ENCODE results near the gene KIFC1.
"Not testable (repeated sequence)": the region's sequence is repeated elsewhere in the genome, so short reads cannot be mapped to it uniquely, and the experiment has no call there.

Gene KIFC1

DNA sequence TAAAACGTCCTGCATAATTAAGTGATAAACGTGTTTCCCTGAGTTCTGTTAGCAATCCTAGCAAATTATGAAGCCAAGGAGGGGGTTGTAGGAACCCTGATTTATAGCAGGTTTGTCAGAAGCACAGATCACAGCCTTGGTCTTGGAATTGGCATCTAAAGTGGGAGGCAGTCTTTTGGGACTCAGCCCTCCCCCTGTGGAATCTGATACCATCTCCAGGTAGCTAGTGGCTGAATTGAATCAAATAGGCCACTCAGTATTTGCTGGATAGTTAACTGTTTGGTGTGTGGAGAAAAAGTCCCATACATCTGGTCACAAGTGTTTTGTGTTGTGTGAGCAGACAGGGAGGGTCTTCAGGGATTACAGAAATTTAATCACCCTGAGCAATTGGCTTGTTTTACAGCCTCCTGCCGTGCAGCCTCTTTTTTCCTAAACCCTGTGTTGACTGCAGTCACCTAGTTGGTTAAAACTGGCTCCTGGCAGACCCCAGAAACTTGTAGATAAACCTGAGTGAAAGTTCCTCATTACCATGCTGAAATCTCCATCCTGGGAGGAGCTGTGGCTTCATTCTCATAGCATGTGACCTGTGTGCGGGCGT, 19.0 kb upstream of the KIFC1 start:
- TF ChIP-seq CTCF (IDR thresholded peaks at IDR 0.05; ENCODE audit: low read depth, low read length): no peak
- Histone ChIP-seq H3K27me3 (ENCODE audit: insufficient read depth, low read depth, severe bottlenecking) (no peaks in the 10 kb centered on the region), H3K9me3 (ENCODE audit: severe bottlenecking) (no peaks in the 10 kb centered on the region), H3K4me3 (ENCODE audit: low read depth, low read length) (no peak overlapping the region), H3K27ac (peak overlapping the region; percentile 49), H3K36me3 (no peaks in the 10 kb centered on the region)
- peak; percentile 57 for DNase-seq

DNA sequence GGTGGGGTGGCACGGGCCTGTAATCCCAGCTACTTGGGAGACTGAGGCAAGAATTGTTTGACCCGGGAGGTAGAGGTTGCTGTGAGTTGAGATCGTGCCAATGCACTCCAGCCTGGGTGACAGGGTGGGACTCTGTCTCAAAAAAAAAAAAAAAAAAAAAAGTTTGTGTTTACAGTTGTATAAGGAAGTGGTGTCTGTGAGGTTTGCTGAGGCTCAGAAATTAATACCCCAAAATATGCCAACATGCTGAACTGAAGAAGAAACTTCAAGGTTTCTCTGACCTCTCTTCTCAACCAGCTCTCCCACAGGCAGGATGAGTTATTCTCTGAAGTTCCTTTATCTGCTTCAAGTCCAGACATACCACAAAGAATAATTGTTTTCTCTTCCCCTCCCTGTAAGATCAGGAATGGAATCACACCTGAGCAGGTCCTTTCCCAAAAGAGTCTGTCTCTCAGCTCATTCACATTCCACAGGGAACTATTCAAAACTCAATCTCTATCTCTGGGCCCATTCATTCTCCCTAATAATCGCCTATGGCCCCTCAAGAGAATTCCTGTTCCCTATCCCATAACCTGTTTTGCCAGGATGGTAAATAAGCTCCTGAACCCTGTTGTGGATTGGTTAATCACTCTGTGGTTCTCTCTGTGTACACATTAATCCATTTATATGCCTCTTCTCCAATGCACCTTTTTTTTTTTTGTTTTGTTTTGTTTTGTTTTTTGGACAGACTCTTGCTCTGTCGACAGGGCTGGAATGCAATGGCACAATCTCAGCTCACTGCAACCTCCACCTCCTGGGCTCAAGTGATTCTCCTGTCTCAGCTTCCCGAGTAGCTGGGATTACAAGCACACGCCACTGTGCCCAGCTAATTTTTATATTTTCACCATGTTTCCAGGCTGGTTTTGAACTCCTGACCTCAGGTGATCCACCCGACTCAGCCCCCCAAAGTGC, 17.4 kb upstream of the KIFC1 start:
- Histone ChIP-seq H3K27me3 (ENCODE audit: insufficient read depth, low read depth, severe bottlenecking) (no peaks in the 10 kb centered on the region), H3K27ac (peak overlapping the region; percentile 4), H3K9me3 (ENCODE audit: severe bottlenecking) (no peaks in the 10 kb centered on the region), H3K36me3 (no peaks in the 10 kb centered on the region), H3K4me3 (ENCODE audit: low read depth, low read length) (no peak overlapping the region)
- DNase-seq: no peak
- TF ChIP-seq CTCF (IDR thresholded peaks at IDR 0.05; ENCODE audit: low read depth, low read length): no peak

DNA sequence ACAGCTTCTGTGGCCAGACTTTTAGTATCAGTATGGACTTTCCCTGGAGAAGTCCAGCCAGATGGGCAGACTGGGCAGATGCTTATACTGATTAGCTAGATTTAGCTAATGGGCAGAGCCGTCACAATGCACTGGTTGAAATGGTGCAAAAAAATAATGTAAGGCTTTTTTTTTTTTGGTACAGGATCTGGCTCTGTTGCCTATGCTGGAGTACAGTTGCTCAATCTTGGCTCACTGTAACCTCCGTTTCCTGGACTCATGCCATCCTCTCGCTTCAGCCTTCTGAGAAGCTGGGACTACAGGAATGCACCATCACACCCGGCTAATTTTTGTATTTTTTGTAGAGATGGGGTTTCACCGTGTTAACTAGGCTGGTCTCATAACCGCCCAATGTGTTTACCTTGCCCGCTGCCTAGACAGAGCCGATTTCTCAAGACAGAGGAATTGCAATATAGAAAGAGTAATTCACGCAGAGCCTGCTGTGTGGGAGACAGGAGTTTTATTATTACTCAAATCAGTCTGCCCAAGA, 16.4 kb upstream of the KIFC1 start:
- no peaks in the 10 kb centered on the region for H3K36me3 ChIP-seq
- no peaks in the 10 kb centered on the region for H3K9me3 ChIP-seq (ENCODE audit: severe bottlenecking)
- no peak for DNase-seq
- no peaks in the 10 kb centered on the region for H3K27me3 ChIP-seq (ENCODE audit: insufficient read depth, low read depth, severe bottlenecking)
- peak overlapping the region; percentile 28 for H3K27ac ChIP-seq
- no peak overlapping the region for H3K4me3 ChIP-seq (ENCODE audit: low read depth, low read length)
- no peak for TF ChIP-seq CTCF (IDR thresholded peaks at IDR 0.05; ENCODE audit: low read depth, low read length)

GRCh38 chr6:33377171-33377570, 14.5 kb upstream of the KIFC1 start:
- no peak overlapping the region for H3K27ac ChIP-seq
- H3K36me3 ChIP-seq: no peaks in the 10 kb centered on the region
- TF ChIP-seq CTCF (IDR thresholded peaks at IDR 0.05; ENCODE audit: low read depth, low read length): no peak
- no peaks in the 10 kb centered on the region for H3K27me3 ChIP-seq (ENCODE audit: insufficient read depth, low read depth, severe bottlenecking)
- no peaks in the 10 kb centered on the region for H3K9me3 ChIP-seq (ENCODE audit: severe bottlenecking)
- DNase-seq: no peak
- no peak overlapping the region for H3K4me3 ChIP-seq (ENCODE audit: low read depth, low read length)

DNA sequence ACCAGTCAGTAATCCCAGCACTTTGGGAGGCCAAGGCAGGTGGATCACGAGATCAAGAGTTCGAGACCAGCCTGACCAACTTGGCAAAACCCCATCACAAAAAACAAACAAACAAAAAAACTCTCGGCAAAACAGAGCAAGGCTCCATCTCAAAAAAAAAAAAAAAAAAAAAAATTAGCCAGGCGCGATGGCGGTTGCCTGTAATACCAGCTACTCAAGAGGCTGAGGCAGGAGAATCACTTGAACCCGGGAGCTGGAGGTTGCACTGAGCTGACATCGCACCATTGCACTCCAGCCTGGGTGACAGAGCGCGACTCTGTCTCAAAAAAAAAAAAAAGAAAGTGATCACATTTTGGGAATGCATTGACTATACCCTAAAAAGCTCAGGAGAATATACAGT, 12.4 kb upstream of the KIFC1 start:
- not testable (repeated sequence) for DNase-seq; H3K4me3 ChIP-seq (ENCODE audit: low read depth, low read length); H3K27me3 ChIP-seq (ENCODE audit: insufficient read depth, low read depth, severe bottlenecking); H3K36me3 ChIP-seq; H3K9me3 ChIP-seq (ENCODE audit: severe bottlenecking); H3K27ac ChIP-seq

GRCh38 chr6:33380272-33380981, 11.2 kb upstream of the KIFC1 start:
- H3K27me3 ChIP-seq (ENCODE audit: insufficient read depth, low read depth, severe bottlenecking): no peaks in the 10 kb centered on the region
- H3K27ac ChIP-seq: no peak overlapping the region
- no peak for TF ChIP-seq CTCF (IDR thresholded peaks at IDR 0.05; ENCODE audit: low read depth, low read length)

More at GRCh38 chr6:33380272-33380981, 11.2 kb upstream of the KIFC1 start:
- Histone ChIP-seq H3K9me3 (ENCODE audit: severe bottlenecking) (no peaks in the 10 kb centered on the region), H3K36me3 (no peaks in the 10 kb centered on the region), H3K4me3 (ENCODE audit: low read depth, low read length) (no peak overlapping the region)
- no peak for DNase-seq
